HG02884 (cell line): ENCODE results near the gene ADAT1.

ENCODE experiments used
- ATAC-seq: cut with Tn5 transposase; IDR thresholded peaks from one replicate; pipeline ENCODE4 v1.9.1; 2021; ENCODE audit warnings: mild to moderate bottlenecking, moderate library complexity; ENCODE audit not compliant: unreplicated experiment

The ADAT1 gene

GRCh38 chr16:75622761-75623605 lies at the start of gene ADAT1:
TSS of gene ADAT1 (minus strand) at chr16:75623281. CDS start at chr16:75620799, 2,482 bp downstream.
- ATAC-seq: peak; percentile 93

- ATAC-seq: no peak
Observed at GRCh38 chr16:75667503-75667902, 44.4 kb upstream of the ADAT1 start.

GRCh38 chr16:75660726-75661302 lies 37.7 kb upstream of the ADAT1 start:
- ATAC-seq: no peak

- no peak for ATAC-seq
Observed at GRCh38 chr16:75660321-75660720, 37.2 kb upstream of the ADAT1 start.

GRCh38 chr16:75658175-75658574 lies 35.1 kb upstream of the ADAT1 start:
- ATAC-seq: no peak

GRCh38 chr16:75653922-75654321 lies 30.8 kb upstream of the ADAT1 start:
- ATAC-seq: no peak

GRCh38 chr16:75648265-75649076 lies 25.4 kb upstream of the ADAT1 start:
- ATAC-seq: peak; percentile 26

- peak; percentile 78 for ATAC-seq
Observed at GRCh38 chr16:75647492-75648264, 24.6 kb upstream of the ADAT1 start, which contains the start of the genes KARS1 and TERF2IP. TSS of gene KARS1 (minus strand) at chr16:75647665. CDS start at chr16:75647639, 26 bp downstream. TSS of gene TERF2IP (plus strand) at chr16:75647773. CDS start at chr16:75647883, 110 bp downstream.

GRCh38 chr16:75647112-75647491 lies 24.0 kb upstream of the ADAT1 start:
- ATAC-seq: peak; percentile 13

- ATAC-seq: no peak
Observed at GRCh38 chr16:75644240-75645012, 21.3 kb upstream of the ADAT1 start.

- no peak for ATAC-seq
Observed at GRCh38 chr16:75640598-75640997, 17.5 kb upstream of the ADAT1 start.

GRCh38 chr16:75635036-75635435 lies 12.0 kb upstream of the ADAT1 start:
- no peak for ATAC-seq

GRCh38 chr16:75632857-75633256 lies 9.8 kb upstream of the ADAT1 start:
- ATAC-seq: no peak

GRCh38 chr16:75630052-75630451 lies 7.0 kb upstream of the ADAT1 start:
- ATAC-seq: no peak

GRCh38 chr16:75629132-75629531 lies 6.1 kb upstream of the ADAT1 start:
- ATAC-seq: no peak

GRCh38 chr16:75628351-75628750 lies 5.3 kb upstream of the ADAT1 start:
- ATAC-seq: no peak

- ATAC-seq: no peak
Observed at GRCh38 chr16:75627851-75628250, 4.8 kb upstream of the ADAT1 start.

- ATAC-seq: no peak
Observed at GRCh38 chr16:75626806-75627205, 3.7 kb upstream of the ADAT1 start.

- no peak for ATAC-seq
Observed at GRCh38 chr16:75624921-75625334, 1.8 kb upstream of the ADAT1 start.

GRCh38 chr16:75621170-75621477 lies 2.0 kb downstream of the ADAT1 start:
- ATAC-seq: no peak
